ENCODE data around the gene FAM20C. TPM values are rescaled to one million over a fixed set of nuclear protein-coding genes. Genes with fewer than 3 reads are reported as not detected.

Gene FAM20C
- total RNA-seq, 1 experiment from 2014 or later = 6.1 TPM

DNA sequence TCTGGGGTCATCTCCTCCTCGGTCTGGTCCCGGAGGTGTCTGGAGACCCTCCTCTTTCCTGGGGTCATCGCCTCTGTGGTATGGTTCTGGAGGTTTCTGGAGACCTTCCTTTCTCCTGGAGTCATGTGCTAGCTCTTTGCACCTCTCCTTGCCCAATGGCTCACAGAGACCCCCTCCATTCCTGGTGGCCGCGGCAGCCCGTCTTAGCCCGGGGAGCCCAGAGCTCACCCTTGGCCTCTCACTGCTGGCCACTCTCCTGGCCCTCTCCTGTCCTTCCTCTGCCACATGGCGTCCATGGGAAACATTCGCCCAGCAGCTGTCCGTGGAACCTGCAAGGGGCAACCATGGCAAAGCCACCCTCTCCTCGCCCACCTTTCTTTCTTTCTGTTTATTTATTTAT lies 77.3 kb downstream of the FAM20C start:
- H3K4me1 ChIP-seq = no peaks in the 10 kb centered on the region
- no peak overlapping the region for H3K27ac ChIP-seq
- no peaks in the 10 kb centered on the region for H3K9me3 ChIP-seq (replicated peaks)
- H3K36me3 ChIP-seq = no peaks in the 10 kb centered on the region
- no peak for DNase-seq
- H3K4me3 ChIP-seq = no peak overlapping the region
- no peaks in the 10 kb centered on the region for H3K27me3 ChIP-seq

GRCh38 chr7:270351-270983 lies 78.1 kb downstream of the FAM20C start:
- H3K36me3 ChIP-seq = no peaks in the 10 kb centered on the region
- H3K27me3 ChIP-seq = no peaks in the 10 kb centered on the region
- H3K9me3 ChIP-seq (replicated peaks) = no peaks in the 10 kb centered on the region
- no peak for DNase-seq
- H3K4me3 ChIP-seq = no peak overlapping the region
- H3K4me1 ChIP-seq = no peaks in the 10 kb centered on the region
- H3K27ac ChIP-seq = no peak overlapping the region

DNA sequence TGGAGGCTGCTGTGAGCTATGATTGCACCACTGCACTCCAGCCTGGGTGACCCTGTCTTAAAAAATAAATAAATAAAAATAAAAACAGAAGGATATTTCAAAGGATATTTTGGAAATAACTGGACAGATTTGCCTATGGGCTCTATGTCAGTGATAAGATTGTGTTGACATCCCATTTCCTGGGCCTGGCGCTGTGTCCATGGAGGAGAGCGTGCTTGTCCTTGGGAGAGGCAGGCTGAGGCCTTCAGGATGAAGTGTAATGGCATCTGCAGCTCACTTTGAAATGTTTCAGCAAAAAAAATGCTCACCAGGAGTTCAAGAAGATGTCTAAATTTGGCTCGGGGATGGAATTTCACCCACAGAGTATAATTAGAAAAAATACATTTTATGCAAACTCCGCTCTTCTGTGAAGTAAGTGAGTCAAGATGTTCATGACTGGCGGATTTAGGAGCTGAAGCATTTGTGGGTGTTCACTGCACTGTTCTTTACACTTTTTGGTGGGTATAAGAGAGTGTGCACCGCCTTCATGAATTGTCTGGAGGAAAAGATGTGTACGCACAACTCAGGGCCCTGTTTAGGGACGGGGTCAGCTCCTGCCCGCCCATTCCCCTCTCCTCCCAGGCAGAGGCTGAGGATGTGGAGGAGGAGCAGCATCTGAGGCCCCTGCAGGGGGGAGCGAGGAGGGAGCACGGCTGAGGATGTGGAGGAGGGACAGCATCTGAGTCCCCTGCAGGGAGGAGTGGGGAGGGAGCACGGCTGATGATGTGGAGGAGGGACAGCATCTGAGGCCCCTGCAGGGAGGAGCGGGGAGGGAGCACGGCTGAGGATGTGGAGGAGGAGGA lies 79.1 kb downstream of the FAM20C start:
- H3K36me3 ChIP-seq = no peaks in the 10 kb centered on the region
- no peak overlapping the region for H3K4me3 ChIP-seq
- H3K27me3 ChIP-seq = no peaks in the 10 kb centered on the region
- H3K4me1 ChIP-seq = no peaks in the 10 kb centered on the region
- H3K27ac ChIP-seq = no peak overlapping the region
- no peak for DNase-seq
- H3K9me3 ChIP-seq (replicated peaks) = no peaks in the 10 kb centered on the region

DNA sequence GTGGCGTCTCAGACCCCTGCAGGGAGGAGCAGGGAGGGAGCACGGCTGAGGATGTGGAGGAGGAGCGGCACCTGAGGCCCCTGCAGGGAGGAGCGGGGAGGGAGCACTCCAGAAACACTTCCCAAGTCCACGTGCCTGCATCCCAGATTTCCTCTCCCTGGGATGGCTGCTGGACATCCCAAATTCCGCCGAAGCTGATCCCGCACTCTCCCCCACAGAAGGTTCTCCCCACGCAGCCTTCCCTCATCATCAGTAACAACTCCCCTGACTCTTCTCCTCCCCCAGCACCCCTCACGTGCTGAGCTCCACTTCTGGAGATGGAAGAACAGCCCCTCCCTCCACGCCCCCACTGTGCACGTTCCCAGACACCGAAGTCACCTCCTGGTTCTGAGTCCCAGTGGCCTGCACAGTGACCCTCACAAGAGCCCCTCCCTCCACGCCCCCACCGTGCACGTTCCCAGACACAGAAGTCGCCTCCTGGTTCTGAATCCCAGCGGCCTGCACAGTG lies 79.8 kb downstream of the FAM20C start:
- no peaks in the 10 kb centered on the region for H3K36me3 ChIP-seq
- H3K4me1 ChIP-seq = no peaks in the 10 kb centered on the region
- no peak for DNase-seq
- H3K9me3 ChIP-seq (replicated peaks) = no peaks in the 10 kb centered on the region
- no peak overlapping the region for H3K27ac ChIP-seq
- H3K4me3 ChIP-seq = no peak overlapping the region
- no peaks in the 10 kb centered on the region for H3K27me3 ChIP-seq

DNA sequence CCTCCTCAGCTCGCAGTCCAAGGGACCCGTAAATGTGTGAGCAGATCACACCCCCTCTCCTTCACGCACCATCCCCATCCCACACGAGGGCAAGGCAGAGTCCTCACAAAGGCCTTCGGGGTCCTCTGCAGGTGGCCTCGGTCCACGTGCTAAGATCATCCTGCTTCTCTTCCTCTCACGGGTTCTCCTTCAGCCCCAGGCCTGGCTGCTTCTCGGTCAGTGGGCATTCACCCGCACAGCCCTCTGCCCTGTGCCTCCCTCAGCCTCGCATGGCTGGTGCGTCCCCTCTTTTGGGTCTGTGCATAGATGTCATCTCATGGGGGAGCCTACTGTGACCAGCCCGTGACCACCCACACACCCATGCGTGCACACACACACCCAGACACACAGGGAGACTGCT lies 80.3 kb downstream of the FAM20C start:
- Histone ChIP-seq H3K36me3 (no peaks in the 10 kb centered on the region), H3K4me1 (no peaks in the 10 kb centered on the region), H3K9me3 (replicated peaks) (no peaks in the 10 kb centered on the region), H3K27me3 (no peaks in the 10 kb centered on the region), H3K4me3 (no peak overlapping the region), H3K27ac (no peak overlapping the region)
- no peak for DNase-seq

DNA sequence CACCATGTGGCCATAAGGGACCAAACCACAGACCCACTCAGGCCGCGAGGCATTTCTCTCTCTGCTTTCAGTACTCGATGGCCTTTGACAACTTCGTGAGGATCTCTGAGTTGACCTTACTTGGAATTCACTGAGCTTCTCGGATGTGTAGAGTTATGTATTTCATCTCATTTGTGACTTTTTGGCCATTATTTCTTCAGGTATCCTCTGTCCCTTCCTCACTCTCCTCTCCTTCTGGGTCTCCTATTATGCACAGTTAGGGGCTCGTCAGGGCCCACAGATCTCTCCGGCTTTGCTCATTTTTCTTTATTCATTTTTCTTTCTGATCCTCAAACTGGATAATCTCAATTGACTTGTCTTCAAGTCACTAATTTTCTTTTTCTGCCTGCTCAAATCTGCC lies 81.0 kb downstream of the FAM20C start:
- no peaks in the 10 kb centered on the region for H3K36me3 ChIP-seq
- no peak for DNase-seq
- no peak overlapping the region for H3K4me3 ChIP-seq
- no peaks in the 10 kb centered on the region for H3K9me3 ChIP-seq (replicated peaks)
- no peak overlapping the region for H3K27ac ChIP-seq
- no peaks in the 10 kb centered on the region for H3K27me3 ChIP-seq
- H3K4me1 ChIP-seq = no peaks in the 10 kb centered on the region

GRCh38 chr7:274266-274665 lies 81.9 kb downstream of the FAM20C start:
- Histone ChIP-seq H3K27me3 (no peaks in the 10 kb centered on the region), H3K4me1 (no peaks in the 10 kb centered on the region), H3K36me3 (no peaks in the 10 kb centered on the region), H3K9me3 (replicated peaks) (no peaks in the 10 kb centered on the region), H3K27ac (no peak overlapping the region), H3K4me3 (no peak overlapping the region)
- no peak for DNase-seq

- H3K9me3 ChIP-seq (replicated peaks) = no peaks in the 10 kb centered on the region
- no peaks in the 10 kb centered on the region for H3K4me1 ChIP-seq
- H3K36me3 ChIP-seq = no peaks in the 10 kb centered on the region
- H3K27me3 ChIP-seq = no peaks in the 10 kb centered on the region
- no peak for DNase-seq
- no peak overlapping the region for H3K27ac ChIP-seq
- no peak overlapping the region for H3K4me3 ChIP-seq
Observed at GRCh38 chr7:276230-276835, 84.0 kb downstream of the FAM20C start.

DNA sequence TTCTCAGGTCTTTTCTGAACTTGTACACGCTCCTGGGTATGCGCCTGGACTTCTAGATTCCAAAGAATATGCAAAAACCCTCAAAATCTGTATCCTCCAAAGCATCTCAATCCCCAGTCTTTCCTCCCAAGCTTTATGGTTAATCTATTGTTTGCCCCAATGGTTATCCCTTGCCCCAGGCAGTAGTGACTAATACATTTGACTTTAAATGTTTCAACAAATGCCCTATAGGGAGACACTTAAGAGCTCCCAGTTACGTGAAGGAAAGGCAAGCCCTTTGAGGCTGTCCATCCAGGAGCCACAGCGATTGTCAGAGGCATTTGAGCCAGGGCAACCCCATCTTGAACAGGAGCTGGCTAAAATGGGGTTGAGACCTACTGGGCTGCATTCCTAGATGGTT lies 84.9 kb downstream of the FAM20C start:
- H3K9me3 ChIP-seq (replicated peaks) = no peaks in the 10 kb centered on the region
- H3K4me3 ChIP-seq = no peak overlapping the region
- no peak for DNase-seq

GRCh38 chr7:278081-278480 lies 85.7 kb downstream of the FAM20C start:
- Histone ChIP-seq H3K27ac (no peak overlapping the region), H3K9me3 (replicated peaks) (no peaks in the 10 kb centered on the region), H3K36me3 (no peaks in the 10 kb centered on the region), H3K4me3 (no peak overlapping the region), H3K4me1 (no peaks in the 10 kb centered on the region), H3K27me3 (no peaks in the 10 kb centered on the region)
- DNase-seq = no peak

More for the DNA sequence above, 84.9 kb downstream of the FAM20C start:
- Histone ChIP-seq H3K27ac (no peak overlapping the region), H3K27me3 (no peaks in the 10 kb centered on the region), H3K4me1 (no peaks in the 10 kb centered on the region), H3K36me3 (no peaks in the 10 kb centered on the region)

GRCh38 chr7:279821-280220 lies 87.5 kb downstream of the FAM20C start:
- DNase-seq = no peak
- Histone ChIP-seq H3K36me3 (no peaks in the 10 kb centered on the region), H3K4me1 (no peaks in the 10 kb centered on the region), H3K27me3 (no peaks in the 10 kb centered on the region), H3K9me3 (replicated peaks) (no peaks in the 10 kb centered on the region), H3K27ac (no peak overlapping the region), H3K4me3 (no peak overlapping the region)

DNA sequence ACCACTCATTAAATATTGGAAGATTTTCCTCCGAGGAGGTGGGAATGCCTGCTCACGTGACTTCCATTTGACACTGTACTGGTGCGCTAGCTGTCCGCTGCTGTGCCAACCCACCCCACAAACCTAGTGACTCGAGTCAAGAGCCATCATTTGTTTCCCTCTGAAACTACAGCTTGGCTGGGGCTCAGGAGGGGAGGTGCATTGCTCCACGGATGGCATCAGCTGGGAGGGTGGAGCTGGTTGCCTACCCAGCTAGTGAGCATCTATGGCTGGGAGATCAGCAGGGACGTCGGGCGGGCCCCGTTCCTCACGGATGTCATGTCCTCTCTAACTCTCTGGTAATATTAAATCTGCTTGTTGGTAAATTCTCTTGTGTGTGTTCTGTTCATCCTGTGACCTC lies 88.1 kb downstream of the FAM20C start:
- Histone ChIP-seq H3K27me3 (no peaks in the 10 kb centered on the region), H3K9me3 (replicated peaks) (no peaks in the 10 kb centered on the region)
- no peak for DNase-seq

DNA sequence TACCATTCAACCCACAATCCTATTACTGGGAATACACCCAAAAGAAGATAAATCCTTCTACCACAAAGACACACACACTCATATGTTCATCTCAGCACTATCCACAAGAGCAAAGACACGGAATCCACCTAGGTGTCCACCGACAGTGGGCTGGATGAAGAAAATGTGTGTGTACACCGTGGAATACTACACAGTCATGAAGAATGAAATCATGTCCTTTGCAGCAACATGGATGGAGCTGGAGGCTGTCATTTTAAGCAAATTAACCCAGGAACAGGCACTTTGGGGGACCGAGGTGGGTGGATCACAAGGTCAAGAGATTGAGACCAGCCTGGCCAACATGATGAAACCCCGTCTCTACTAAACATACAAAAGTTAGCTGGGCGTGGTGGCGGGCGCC lies 89.3 kb downstream of the FAM20C start:
- Histone ChIP-seq H3K36me3 (no peaks in the 10 kb centered on the region), H3K27me3 (no peaks in the 10 kb centered on the region), H3K9me3 (replicated peaks) (no peaks in the 10 kb centered on the region), H3K4me1 (no peaks in the 10 kb centered on the region), H3K4me3 (no peak overlapping the region), H3K27ac (no peak overlapping the region)
- DNase-seq = no peak

More for the DNA sequence above, 88.1 kb downstream of the FAM20C start:
- no peak overlapping the region for H3K4me3 ChIP-seq
- no peaks in the 10 kb centered on the region for H3K36me3 ChIP-seq
- no peak overlapping the region for H3K27ac ChIP-seq
- H3K4me1 ChIP-seq = no peaks in the 10 kb centered on the region

DNA sequence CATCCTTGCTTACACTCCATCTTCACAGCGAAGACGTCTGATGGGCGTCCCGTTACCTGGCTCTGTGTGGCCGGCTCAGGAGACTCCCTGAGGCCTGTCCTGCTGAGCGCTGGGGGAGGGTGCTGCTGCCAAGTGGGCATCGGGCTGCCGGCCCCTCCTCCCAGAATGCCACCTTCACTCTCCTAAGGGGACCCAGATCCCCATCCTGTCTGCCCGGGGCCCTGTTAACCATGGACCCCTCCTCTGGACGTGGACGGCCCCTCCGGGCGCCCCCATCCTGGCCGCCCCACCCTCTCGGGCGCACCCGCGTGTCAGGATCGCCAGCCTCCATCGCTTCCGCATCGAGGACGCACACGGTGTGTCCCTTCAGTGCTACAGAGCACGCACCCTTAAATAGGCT lies 90.2 kb downstream of the FAM20C start:
- DNase-seq = no peak
- no peaks in the 10 kb centered on the region for H3K9me3 ChIP-seq (replicated peaks)
- H3K27me3 ChIP-seq = no peaks in the 10 kb centered on the region
- H3K36me3 ChIP-seq = no peaks in the 10 kb centered on the region
- H3K27ac ChIP-seq = no peak overlapping the region
- no peak overlapping the region for H3K4me3 ChIP-seq
- no peaks in the 10 kb centered on the region for H3K4me1 ChIP-seq
